ENCODE measurements around the gene NUAK2.
A peak's percentile ranks its signal among the peaks of the same experiment; 100 is the strongest.

The NUAK2 gene

GRCh38 chr1:205271745-205272144, 49.8 kb downstream of the NUAK2 start:
- no peak for DNase-seq (ENCODE audit: low read depth)

DNA sequence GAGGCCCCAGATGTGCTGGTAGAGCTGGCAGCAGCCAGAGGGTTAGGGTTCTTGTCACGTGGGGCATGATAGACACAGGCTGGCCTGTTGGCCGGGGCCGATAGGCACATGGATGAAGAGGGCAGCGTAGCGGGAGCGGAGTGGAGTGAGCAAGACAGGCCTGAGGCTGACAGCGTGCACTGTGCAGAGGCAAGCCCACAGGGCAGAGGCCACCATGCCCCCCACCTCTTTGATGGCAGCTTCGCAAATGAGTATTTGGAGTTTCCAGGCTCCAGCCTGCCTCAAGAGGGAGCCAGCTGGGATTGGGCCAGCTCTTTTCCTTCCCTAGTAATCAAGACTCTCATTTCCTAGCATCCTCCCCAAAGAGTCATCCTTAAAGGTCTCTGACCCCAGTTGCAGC, 50.3 kb downstream of the NUAK2 start:
- DNase-seq (ENCODE audit: low read depth) = no peak

DNA sequence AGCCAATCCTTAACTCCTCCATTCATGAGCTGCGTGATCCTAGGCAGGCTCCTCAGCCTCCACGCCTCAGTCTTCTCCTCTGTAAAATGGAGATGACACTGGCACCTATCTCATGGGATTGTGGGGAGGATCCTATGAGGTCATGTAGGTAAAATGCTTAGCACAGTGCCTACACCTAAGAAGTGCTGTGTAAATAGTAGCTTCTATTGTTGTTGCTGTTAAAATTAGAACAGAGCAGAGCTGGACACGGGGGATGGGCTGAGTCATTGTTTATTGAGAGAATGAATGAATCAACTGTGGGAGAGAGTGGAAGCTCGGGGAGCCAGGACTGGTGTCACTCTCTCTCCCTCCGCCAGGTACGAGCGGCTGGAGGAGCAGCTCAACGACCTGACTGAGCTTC, 50.8 kb downstream of the NUAK2 start:
- DNase-seq (ENCODE audit: low read depth) = no peak

DNA sequence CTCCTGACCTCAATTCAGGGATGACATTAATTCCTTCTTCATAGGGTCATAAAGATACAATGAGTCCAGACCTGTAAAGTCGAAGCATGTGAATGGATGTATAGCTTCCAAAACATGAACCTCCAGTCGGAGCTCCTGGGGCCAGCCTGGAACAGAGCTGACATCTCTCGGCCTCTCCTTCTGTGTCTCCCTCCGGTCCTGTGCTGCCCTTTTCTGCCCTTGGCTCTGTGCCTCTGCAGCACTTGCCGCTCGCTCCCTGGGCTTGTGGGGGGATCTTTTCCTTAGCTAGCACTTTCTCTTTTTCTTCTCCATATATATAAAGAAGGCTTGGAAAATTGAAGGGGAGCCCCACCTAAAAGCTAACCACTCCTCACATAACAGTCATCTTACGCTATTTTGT, 51.3 kb downstream of the NUAK2 start:
- no peak for DNase-seq (ENCODE audit: low read depth)

GRCh38 chr1:205269711-205270110, 51.8 kb downstream of the NUAK2 start:
- no peak for DNase-seq (ENCODE audit: low read depth)

DNA sequence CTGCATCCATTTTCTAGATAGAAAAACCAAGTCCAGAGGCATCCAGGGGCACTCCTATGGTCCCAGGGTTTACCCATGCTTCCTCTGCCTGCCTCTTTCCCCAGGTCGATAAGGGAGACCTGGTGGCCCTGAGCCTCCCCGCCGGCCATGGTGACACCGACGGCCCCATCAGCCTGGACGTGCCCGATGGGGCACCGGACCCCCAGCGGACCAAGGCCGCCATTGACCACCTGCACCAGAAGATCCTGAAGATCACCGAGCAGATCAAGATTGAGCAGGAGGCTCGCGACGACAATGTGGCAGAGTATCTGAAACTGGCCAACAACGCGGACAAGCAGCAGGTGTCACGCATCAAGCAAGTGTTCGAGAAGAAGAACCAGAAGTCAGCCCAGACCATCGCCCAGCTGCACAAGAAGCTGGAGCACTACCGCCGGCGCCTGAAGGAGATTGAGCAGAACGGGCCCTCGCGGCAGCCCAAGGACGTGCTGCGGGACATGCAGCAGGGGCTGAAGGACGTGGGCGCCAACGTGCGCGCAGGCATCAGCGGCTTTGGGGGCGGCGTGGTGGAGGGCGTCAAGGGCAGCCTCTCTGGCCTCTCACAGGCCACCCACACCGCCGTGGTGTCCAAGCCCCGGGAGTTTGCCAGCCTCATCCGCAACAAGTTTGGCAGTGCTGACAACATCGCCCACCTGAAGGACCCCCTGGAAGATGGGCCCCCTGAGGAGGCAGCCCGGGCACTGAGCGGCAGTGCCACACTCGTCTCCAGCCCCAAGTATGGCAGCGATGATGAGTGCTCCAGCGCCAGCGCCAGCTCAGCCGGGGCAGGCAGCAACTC, 52.5 kb downstream of the NUAK2 start:
- DNase-seq (ENCODE audit: low read depth) = no peak

DNA sequence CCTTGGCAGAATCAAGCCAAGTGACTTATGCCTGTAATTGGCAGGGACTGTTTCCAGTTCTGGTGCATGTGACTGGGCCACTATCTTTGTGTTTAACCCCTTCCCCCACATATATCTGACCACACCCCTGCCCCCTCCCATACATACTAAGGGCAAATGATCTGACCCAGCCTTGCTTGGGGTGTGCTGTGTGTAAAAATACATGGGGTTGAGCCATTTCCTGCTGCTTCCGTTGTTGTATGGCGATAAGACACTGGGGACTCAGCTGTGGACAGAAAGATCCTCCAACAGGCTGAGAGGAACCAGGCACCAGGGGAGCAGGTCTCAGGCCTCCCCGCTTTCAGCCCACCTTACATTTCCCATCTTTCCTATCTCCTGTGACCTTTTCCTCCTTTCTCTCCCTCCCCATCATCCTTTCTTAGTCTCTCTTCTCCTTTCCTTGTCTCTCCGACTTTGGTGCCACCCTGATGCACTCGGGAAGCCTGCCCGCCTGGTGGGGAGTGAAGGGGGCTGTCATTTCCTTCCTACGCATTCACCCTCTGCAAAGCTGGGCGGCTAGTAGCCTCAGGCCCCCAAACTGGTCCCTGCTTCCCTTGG, 54.1 kb downstream of the NUAK2 start:
- no peak for DNase-seq (ENCODE audit: low read depth)

GRCh38 chr1:205266611-205267305, 54.8 kb downstream of the NUAK2 start:
- DNase-seq (ENCODE audit: low read depth) = no peak

DNA sequence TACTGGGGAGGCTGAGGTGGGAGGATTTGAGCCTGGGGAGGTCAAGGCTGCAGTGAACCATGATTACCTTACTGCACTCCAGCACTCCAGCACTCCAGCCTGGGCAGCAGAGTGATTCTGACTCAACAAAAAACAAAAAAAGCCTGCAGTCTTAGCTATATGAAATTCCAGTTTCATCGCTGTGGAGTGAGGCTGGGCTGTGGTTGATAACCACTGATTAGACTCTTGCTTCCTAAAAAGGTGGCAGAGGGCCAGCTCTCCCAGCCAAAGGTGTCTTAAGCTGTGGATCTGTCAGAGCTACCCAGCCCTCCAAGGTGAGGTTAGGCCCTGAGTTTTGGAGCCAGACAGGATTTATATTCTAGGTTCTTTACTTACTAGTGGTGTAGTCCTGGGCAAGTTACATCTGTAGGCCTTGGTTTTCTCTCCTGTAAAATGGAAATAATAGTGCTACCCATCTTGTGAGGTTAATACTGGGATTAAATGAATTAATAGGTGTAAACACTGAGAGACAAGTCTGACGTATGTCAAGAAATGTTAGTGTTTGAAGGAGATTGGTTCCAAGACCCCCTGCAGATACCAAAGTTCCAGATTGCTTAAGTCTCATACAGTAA, 57.9 kb downstream of the NUAK2 start:
- DNase-seq (ENCODE audit: low read depth) = no peak

GRCh38 chr1:205262731-205263171, 58.8 kb downstream of the NUAK2 start:
- no peak for DNase-seq (ENCODE audit: low read depth)

DNA sequence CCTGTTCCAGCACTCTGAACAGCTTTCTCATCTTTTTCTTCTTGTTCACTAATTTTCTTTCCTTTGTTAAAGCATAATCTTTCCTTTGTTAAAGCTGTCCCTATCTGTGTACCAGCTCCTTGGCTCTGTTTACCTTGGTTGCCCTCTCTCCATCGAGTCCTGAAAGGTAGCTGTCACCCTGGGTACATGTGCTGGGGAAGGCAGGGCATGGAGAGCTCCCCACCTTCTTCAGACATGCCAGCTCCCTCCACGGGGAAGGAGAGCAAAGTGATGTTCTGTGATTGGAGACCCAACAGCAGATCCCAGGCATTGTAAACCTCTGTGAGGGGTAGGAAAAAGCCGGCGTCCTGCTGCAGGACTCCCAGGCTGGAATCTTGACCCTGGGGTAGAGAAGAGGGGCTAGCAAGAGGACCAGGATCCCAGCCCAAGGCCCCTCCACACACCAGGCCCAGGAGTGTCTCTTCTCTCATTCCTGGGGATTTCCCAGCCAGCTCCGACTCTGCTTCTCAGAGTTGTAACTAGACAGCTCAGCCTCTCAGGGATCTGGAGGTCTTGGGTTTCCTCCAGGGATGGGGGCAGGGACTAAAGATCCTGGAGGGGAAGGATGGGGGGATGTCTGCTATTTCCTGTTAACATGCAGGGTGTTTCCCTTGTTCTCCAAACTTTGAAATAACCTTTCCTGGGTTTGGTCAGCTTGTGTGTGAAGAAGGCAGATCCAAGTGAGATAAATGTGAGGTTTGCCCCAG, 59.4 kb downstream of the NUAK2 start:
- DNase-seq (ENCODE audit: low read depth) = no peak

DNA sequence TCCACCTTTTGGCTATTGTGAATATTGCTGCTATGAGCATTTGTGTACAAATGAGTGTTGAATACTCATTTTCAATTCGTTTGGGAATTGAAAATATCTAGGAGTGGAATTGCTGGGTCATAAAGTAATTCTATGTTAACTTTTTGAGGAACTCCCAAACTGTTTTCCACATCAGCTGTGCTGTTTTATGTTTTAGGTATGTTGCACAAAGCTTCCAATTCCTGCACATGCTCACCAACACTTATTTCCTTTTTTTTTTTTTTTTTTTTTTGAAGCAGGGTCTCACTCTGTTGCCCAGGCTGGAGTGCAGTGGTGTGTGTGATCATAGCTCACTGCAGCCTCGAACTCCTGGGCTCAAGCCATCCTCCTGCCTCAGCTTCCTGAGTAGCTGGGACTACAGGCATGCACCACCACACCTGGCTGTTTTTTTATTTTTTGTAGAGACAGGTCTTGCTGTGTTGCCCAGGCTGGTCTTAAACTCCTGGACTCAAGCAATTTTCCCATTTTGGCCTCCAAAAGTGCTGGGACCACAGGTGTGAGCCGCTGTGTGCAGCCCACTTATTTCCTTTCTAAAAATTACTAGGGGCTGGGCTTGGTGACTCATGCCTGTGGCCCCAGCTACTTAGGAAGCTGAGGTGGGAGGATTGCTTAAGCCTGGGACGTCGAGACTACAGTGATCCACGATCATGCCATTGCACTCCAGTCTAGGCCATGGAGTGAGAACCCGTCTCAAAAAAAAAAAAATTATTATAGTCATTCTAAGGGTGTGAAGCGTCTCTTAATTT, 60.4 kb downstream of the NUAK2 start:
- DNase-seq (ENCODE audit: low read depth) = no peak

DNA sequence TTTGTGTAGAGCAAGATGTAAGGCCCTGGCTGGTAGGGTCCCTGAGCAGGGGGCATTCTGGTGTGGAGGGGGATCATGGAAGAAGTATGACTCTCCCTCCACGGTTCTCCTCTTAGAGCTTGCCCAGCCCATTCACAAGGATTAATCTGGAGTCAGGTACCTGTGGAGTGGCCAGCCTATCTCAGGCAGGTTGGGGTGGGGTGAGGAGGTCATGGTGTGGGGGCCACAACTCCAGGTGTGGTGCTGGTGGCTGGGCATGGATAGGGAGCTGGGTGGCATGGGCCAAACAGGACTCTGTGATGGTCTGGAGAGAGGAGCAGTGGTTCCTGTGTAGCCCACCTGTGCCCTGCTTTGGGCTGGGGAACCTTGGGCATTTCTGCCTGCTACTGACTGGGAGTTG, 61.5 kb downstream of the NUAK2 start:
- DNase-seq (ENCODE audit: low read depth) = no peak

DNA sequence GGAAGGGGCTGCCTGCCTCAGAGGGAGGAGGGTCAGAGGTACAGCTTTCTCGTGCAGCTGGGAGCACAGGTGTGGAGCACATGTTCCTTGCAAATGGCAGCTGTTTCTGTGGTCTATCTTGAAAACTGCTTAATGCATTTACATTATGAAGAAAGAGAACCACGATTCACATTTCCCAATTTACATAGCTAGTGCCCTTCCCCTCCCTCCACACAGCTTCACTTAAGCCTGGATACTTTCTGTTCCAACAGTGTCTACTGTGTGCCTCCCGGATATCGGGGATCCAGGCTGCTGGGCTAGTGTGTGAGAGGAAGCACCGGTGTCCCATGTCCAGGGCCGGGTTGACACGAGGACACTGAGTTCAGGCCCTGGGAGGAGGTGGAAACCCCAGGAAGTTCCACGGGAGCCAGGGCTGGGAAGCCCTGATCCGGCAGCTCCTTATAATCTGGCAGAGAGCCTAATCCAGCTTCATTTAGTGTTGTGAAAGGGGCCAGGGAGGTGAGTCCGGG, 62.2 kb downstream of the NUAK2 start:
- no peak for DNase-seq (ENCODE audit: low read depth)

GRCh38 chr1:205258719-205259118, 62.8 kb downstream of the NUAK2 start:
- no peak for DNase-seq (ENCODE audit: low read depth)

GRCh38 chr1:205258261-205258691, 63.3 kb downstream of the NUAK2 start:
- no peak for DNase-seq (ENCODE audit: low read depth)

- DNase-seq (ENCODE audit: low read depth) = no peak
Observed at GRCh38 chr1:205257735-205258134, 63.8 kb downstream of the NUAK2 start.

DNA sequence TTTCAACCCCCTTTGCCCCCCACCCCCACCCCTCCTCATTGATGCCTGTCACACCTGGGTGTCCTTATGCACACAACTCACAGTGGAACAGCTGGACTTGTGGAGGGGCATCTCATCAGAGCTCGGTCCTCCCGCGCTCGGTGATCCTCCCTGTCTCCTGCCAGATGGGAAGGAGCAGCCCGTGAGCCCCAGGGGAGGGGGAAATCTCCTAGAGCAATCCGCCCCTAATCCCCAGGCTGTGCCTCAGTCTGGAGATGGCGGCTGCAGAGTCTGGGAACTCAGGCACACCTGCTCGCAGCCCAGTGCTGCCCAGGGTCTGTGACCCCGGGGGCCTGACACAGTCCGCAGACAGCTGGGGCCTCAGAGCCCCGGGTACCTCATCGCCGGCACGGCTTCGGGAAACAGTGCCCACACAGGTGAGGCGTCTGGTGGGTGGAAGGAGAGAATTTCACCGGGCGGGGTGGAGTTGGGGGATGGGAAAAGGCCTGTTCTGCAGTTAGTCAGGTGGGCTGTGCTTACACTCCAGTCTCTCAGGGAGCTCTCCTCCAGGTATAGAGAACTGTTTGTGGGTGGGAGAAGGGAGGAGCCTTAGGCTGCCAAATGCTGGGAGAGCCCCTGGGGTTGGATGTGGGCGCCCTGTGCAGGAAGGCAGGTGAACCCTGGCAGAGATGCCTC, 64.5 kb downstream of the NUAK2 start:
- no peak for DNase-seq (ENCODE audit: low read depth)

GRCh38 chr1:205255941-205256780, 65.4 kb downstream of the NUAK2 start:
- DNase-seq (ENCODE audit: low read depth) = peak; percentile 72
